Lower leg skin (tissue), 4 donors: ENCODE results near the gene TNNI2. TPM values are rescaled to one million over a fixed set of nuclear protein-coding genes. Genes with fewer than 3 reads are reported as not detected.

Source experiments
- DNase-seq, 2 donors: peaks; one replicate each; pipeline ENCODE4 v3.0.0-alpha.2; 2019; ENCODE audit warnings: low spot score in 2 of 2
- H3K4me3 ChIP-seq: fragments of 200-600 bp; sonication (generic); 2 replicates; pipeline ENCODE4 v1.5.1; 2017; ENCODE audit warnings: mild to moderate bottlenecking, low read depth; ENCODE audit not compliant: poor library complexity, severe bottlenecking
- CTCF ChIP-seq, 3 donors: fragments of 450-650 bp; IDR thresholded peaks; one replicate each; pipeline ENCODE4 v1.5.1; 2016; ENCODE audit warnings: antibody characterized with exemption in 3 of 3, mild to moderate bottlenecking in 3 of 3, moderate library complexity in 2 of 3
- POLR2A ChIP-seq, 2 donors: fragments of 450-650 bp; IDR thresholded peaks; one replicate each; pipeline ENCODE4 v1.6.1; 2016 to 2017; ENCODE audit warnings: antibody characterized with exemption in 2 of 2, mild to moderate bottlenecking in 1 of 2, moderate library complexity in 1 of 2
- WGBS, 2 donors: methylation state at CpG; one replicate each; pipeline ENCODE4 v1.1.5; 2018; 5-methylcytosine and 5-hydroxymethylcytosine counted together
- intact Hi-C: fragments of 100-400 bp; cut with DNase I; formaldehyde crosslinking; loops from one replicate; pipeline ENCODE4 v1.15.0; 2023; ENCODE audit warnings: low total_unique reads
- microRNA-seq, 2 donors: library from miRNA; unstranded; fragments of <30 nt; microRNA quantifications; one replicate each; pipeline ENCODE4, GENCODE V29; 2016; ENCODE audit warnings: borderline replicate concordance in 2 of 2, borderline number of aligned reads in 1 of 2
- total RNA-seq, 4 donors: library from RNA; depleted of rRNA; stranded (reverse); fragments of >200 nt; gene quantifications; one replicate each; pipeline ENCODE4 v1.1.0, GENCODE V29; 2016

TNNI2 gene
- total RNA-seq, 4 donors from 2014 or later, result 10.7 to 17.7 (median 15.8) TPM

- TF ChIP-seq CTCF (IDR thresholded peaks at IDR 0.05), result no peak
- no peak for TF ChIP-seq POLR2A (IDR thresholded peaks at IDR 0.05)
- intact Hi-C loops, result no loop called here
- 35 to 54% methylated on average over 8 to 9 of the region's 9 CpGs for WGBS, 2 donors
- no peak overlapping the region for H3K4me3 ChIP-seq
- no peak for DNase-seq
Observed at GRCh38 chr11:1888347-1888753, 49.6 kb downstream of the TNNI2 start.

- TF ChIP-seq POLR2A (IDR thresholded peaks at IDR 0.05) (no peak), CTCF (IDR thresholded peaks at IDR 0.05) (no peak)
- DNase-seq, result no peak
- WGBS, 2 donors, result 92 to 95% methylated on average over 6 of the region's 6 CpGs
- intact Hi-C loops, result no loop called here
- H3K4me3 ChIP-seq, result no peak overlapping the region
Observed at GRCh38 chr11:1888811-1889210, 50.0 kb downstream of the TNNI2 start.

- TF ChIP-seq POLR2A (IDR thresholded peaks at IDR 0.05) (no peak), CTCF (IDR thresholded peaks at IDR 0.05) (no peak)
- 68 to 87% methylated on average over 18 to 33 of the region's 34 CpGs for WGBS, 2 donors
- intact Hi-C loops, result no loop called here
Observed at GRCh38 chr11:1889224-1889930, 50.6 kb downstream of the TNNI2 start.

GRCh38 chr11:1889941-1890855 is 51.4 kb downstream of the TNNI2 start:
- intact Hi-C loops, result no loop called here
- WGBS, 2 donors, result 77 to 91% methylated on average over 21 to 29 of the region's 33 CpGs
- no peak for TF ChIP-seq CTCF (IDR thresholded peaks at IDR 0.05)
- DNase-seq, result no peak
- H3K4me3 ChIP-seq, result no peak overlapping the region

More at GRCh38 chr11:1889224-1889930, 50.6 kb downstream of the TNNI2 start:
- peak in 1 of 2 donors; percentile 88 for DNase-seq
- H3K4me3 ChIP-seq, result no peak overlapping the region

Small RNA genes lying within 50 kb of the gene (microRNA-seq; reads per million reads assigned to microRNA genes)
- gene MIR4298, result 0 reads per million in 2 donors
- gene MIR7847, result 0 reads per million in 2 donors

Other genes with a start within 250 kb of the TNNI2 start
- gene KRTAP5-2, start 240.7 kb upstream of the TNNI2 start, total RNA-seq, result 10 to 100 TPM in 1 of 4 donors, under 1 TPM in 1, not detected in 2; 0.55 to 15.1 TPM
- gene KRTAP5-3, start 230.5 kb upstream of the TNNI2 start, total RNA-seq, result 10 to 100 TPM in 1 of 4 donors, not detected in 3; 16.2 TPM
- 1 to 10 TPM in 1 of 4 donors, not detected in 3; 7.9 TPM for gene KRTAP5-4, start 216.8 kb upstream of the TNNI2 start, total RNA-seq
- 1 to 10 TPM in 1 of 4 donors, not detected in 3; 2.5 TPM for gene KRTAP5-5, start 209.2 kb upstream of the TNNI2 start, total RNA-seq
- 1 to 10 TPM in 1 of 4 donors, not detected in 3; 6.7 TPM for gene KRTAP5-6, start 141.8 kb upstream of the TNNI2 start, total RNA-seq
- gene IFITM10, start 88.4 kb upstream of the TNNI2 start, total RNA-seq, result 10 to 100 TPM in 1 of 4 donors, 1 to 10 TPM in 3; 2.5 to 13.7 (median 6.3) TPM
- 100 to 1,000 TPM; 573 to 913 (median 707) TPM for gene CTSD, start 75.1 kb upstream of the TNNI2 start, total RNA-seq
- 100 to 1,000 TPM in 3 of 4 donors, 10 to 100 TPM in 1; 74.1 to 177 (median 106) TPM for gene SYT8, start 4.0 kb upstream of the TNNI2 start, total RNA-seq
- 100 to 1,000 TPM in 1 of 4 donors, 10 to 100 TPM in 3; 73.7 to 105 (median 86.6) TPM for gene LSP1, start 14.1 kb downstream of the TNNI2 start, total RNA-seq
- not detected for gene PRR33, start 52.9 kb downstream of the TNNI2 start, total RNA-seq
- gene TNNT3, start 80.7 kb downstream of the TNNI2 start, total RNA-seq, result 1 to 10 TPM; 1.2 to 6.6 (median 4.1) TPM
- 100 to 1,000 TPM; 169 to 227 (median 216) TPM for gene MRPL23, start 108.4 kb downstream of the TNNI2 start, total RNA-seq
- 10 to 100 TPM; 17.3 to 64.3 (median 37.4) TPM for gene H19, start 158.9 kb downstream of the TNNI2 start, total RNA-seq